H9 (cell line): Measurements from ENCODE around the gene HES1. TPM values are rescaled to one million over a fixed set of nuclear protein-coding genes. Genes with fewer than 3 reads are reported as not detected.
A peak's percentile ranks its signal among the peaks of the same experiment; 100 is the strongest.

Source experiments
- DNase-seq: peaks from one replicate; pipeline ENCODE4 v3.0.0-alpha.2; 2017
- H2AFZ ChIP-seq: one replicate; pipeline ENCODE4 v1.6.1; 2013; ENCODE audit warnings: mild to moderate bottlenecking, low read length, control low read depth, moderate library complexity
- H2AK5ac ChIP-seq: 2 replicates; pipeline ENCODE4 v1.6.1; 2013; ENCODE audit warnings: low read length, control low read depth, mixed read lengths; ENCODE audit not compliant: insufficient read length
- H2BK120ac ChIP-seq: one replicate; pipeline ENCODE4 v1.6.1; 2013; ENCODE audit warnings: low read depth, mild to moderate bottlenecking, low read length, control low read depth, inconsistent platforms; ENCODE audit not compliant: poor library complexity, severe bottlenecking
- H2BK12ac ChIP-seq: 2 replicates; pipeline ENCODE4 v1.6.1; 2013; ENCODE audit warnings: low read length, control low read depth, mixed read lengths, low read depth; ENCODE audit not compliant: insufficient read length
- H2BK15ac ChIP-seq: 2 replicates; pipeline ENCODE4 v1.6.1; 2013; ENCODE audit warnings: low read depth, low read length, control low read depth
- H2BK20ac ChIP-seq: one replicate; pipeline ENCODE4 v1.6.1; 2013; ENCODE audit warnings: low read depth, mild to moderate bottlenecking, low read length, control low read depth, inconsistent platforms; ENCODE audit not compliant: poor library complexity, severe bottlenecking
- H2BK5ac ChIP-seq: 2 replicates; pipeline ENCODE4 v1.6.1; 2013; ENCODE audit warnings: low read length, control low read depth, mixed read lengths; ENCODE audit not compliant: insufficient read length
- H3K14ac ChIP-seq: 2 replicates; pipeline ENCODE4 v1.6.1; 2013; ENCODE audit warnings: low read length, control low read depth; ENCODE audit not compliant: insufficient read depth
- H3K18ac ChIP-seq: 2 replicates; pipeline ENCODE4 v1.6.1; 2013; ENCODE audit warnings: low read depth, mild to moderate bottlenecking, mixed read lengths, low read length, control low read depth; ENCODE audit not compliant: insufficient read length
- H3K23ac ChIP-seq: 2 replicates; pipeline ENCODE4 v1.6.1; 2013; ENCODE audit warnings: low read length, control low read depth, mixed read lengths, low read depth; ENCODE audit not compliant: insufficient read length
- H3K23me2 ChIP-seq: 2 replicates; pipeline ENCODE4 v1.6.1; 2013; ENCODE audit warnings: low read depth, mild to moderate bottlenecking, mixed read lengths, low read length, control low read depth; ENCODE audit not compliant: insufficient read length, poor library complexity, severe bottlenecking
- H3K27ac ChIP-seq: 2 replicates; pipeline ENCODE4 v1.5.1; 2013; ENCODE audit warnings: low read length, control low read depth, mixed read lengths, low read depth; ENCODE audit not compliant: insufficient read length
- H3K27me3 ChIP-seq: 2 replicates; pipeline ENCODE4 v1.6.1; 2013; ENCODE audit warnings: low read length, control low read depth, inconsistent platforms; ENCODE audit not compliant: insufficient read depth
- H3K4ac ChIP-seq: 2 replicates; pipeline ENCODE4 v1.6.1; 2013; ENCODE audit warnings: low read depth, mild to moderate bottlenecking, control low read depth, inconsistent platforms, low read length, moderate library complexity
- H3K4me1 ChIP-seq: 2 replicates; pipeline ENCODE4 v1.6.1; 2013; ENCODE audit warnings: low read length, control low read depth, inconsistent platforms; ENCODE audit not compliant: insufficient read depth
- H3K4me2 ChIP-seq: 2 replicates; pipeline ENCODE4 v1.6.1; 2013; ENCODE audit warnings: low read length, control low read depth, mixed read lengths; ENCODE audit not compliant: insufficient read length, insufficient read depth
- H3K56ac ChIP-seq: 2 replicates; pipeline ENCODE4 v1.6.1; 2013; ENCODE audit warnings: low read depth, mild to moderate bottlenecking, mixed read lengths, low read length, control low read depth; ENCODE audit not compliant: insufficient read length
- H3K79me1 ChIP-seq: 2 replicates; pipeline ENCODE4 v1.6.1; 2013; ENCODE audit warnings: low read depth, mild to moderate bottlenecking, moderate library complexity, low read length, control low read depth, inconsistent platforms; ENCODE audit not compliant: insufficient read depth, poor library complexity, severe bottlenecking
- H3K79me2 ChIP-seq: 2 replicates; pipeline ENCODE4 v1.6.1; 2013; ENCODE audit warnings: low read length, control low read depth, inconsistent platforms; ENCODE audit not compliant: insufficient read depth
- H3K9ac ChIP-seq: 2 replicates; pipeline ENCODE4 v1.6.1; 2013; ENCODE audit warnings: low read length, control low read depth, mixed read lengths; ENCODE audit not compliant: insufficient read length; ENCODE audit errors: extremely low read depth
- H3K9me3 ChIP-seq: one replicate; pipeline ENCODE4 v1.6.1; 2013; ENCODE audit warnings: low read depth, low read length, inconsistent platforms; ENCODE audit not compliant: control insufficient read depth
- H3T11ph ChIP-seq: one replicate; pipeline ENCODE4 v1.6.1; 2013; ENCODE audit warnings: mild to moderate bottlenecking, low read length, control low read depth, inconsistent platforms
- H4K20me1 ChIP-seq: one replicate; pipeline ENCODE4 v1.6.1; 2013; ENCODE audit not compliant: control insufficient read depth, insufficient read length, insufficient read depth
- H4K5ac ChIP-seq: 2 replicates; pipeline ENCODE4 v1.6.1; 2013; ENCODE audit warnings: low read depth, mild to moderate bottlenecking, mixed read lengths, low read length, control low read depth; ENCODE audit not compliant: insufficient read length
- H4K8ac ChIP-seq: replicated peaks from 2 replicates; pipeline ENCODE4 v1.6.1; 2013; ENCODE audit warnings: low read length, control low read depth, mixed read lengths, low read depth; ENCODE audit not compliant: insufficient read length
- H4K91ac ChIP-seq: 2 replicates; pipeline ENCODE4 v1.6.1; 2013; ENCODE audit warnings: low read depth, mild to moderate bottlenecking, moderate library complexity, mixed read lengths, low read length, control low read depth; ENCODE audit not compliant: insufficient read length
- H3K27ac Mint-ChIP-seq, 3 experiments: 2 replicates in 2 of 3; 3 replicates in 1 of 3; pipeline ENCODE4 v1.8.0; 2020 to 2021; ENCODE audit warnings: mixed read lengths in 3 of 3, mild to moderate bottlenecking in 1 of 3, moderate library complexity in 1 of 3
- H3K27me3 Mint-ChIP-seq: 2 replicates; pipeline ENCODE4 v1.8.0; 2021; ENCODE audit warnings: low read depth, mild to moderate bottlenecking, moderate library complexity, mixed read lengths
- H3K36me3 Mint-ChIP-seq, 3 experiments: 2 replicates in 2 of 3; 3 replicates in 1 of 3; pipeline ENCODE4 v1.8.0; 2020 to 2021; ENCODE audit warnings: low read depth in 3 of 3, mixed read lengths in 3 of 3; ENCODE audit not compliant: insufficient read depth in 1 of 3
- H3K4me1 Mint-ChIP-seq, 2 experiments: 2 replicates each; pipeline ENCODE4 v1.8.0; 2020; ENCODE audit warnings: mixed read lengths in 2 of 2
- H3K4me3 Mint-ChIP-seq, 2 experiments: 2 replicates in 1 of 2; 3 replicates in 1 of 2; pipeline ENCODE4 v1.8.0; 2020 to 2021; ENCODE audit warnings: mild to moderate bottlenecking in 2 of 2, mixed read lengths in 2 of 2, moderate library complexity in 1 of 2
- H3K9me3 Mint-ChIP-seq, 2 experiments: 2 replicates in 1 of 2; 3 replicates in 1 of 2; pipeline ENCODE4 v1.8.0; 2020; ENCODE audit warnings: mild to moderate bottlenecking in 2 of 2, mixed read lengths in 2 of 2, moderate library complexity in 1 of 2
- CTCF ChIP-seq: fragments of 200-600 bp; sonication (generic); conservative IDR thresholded peaks from 3 replicates; pipeline ENCODE4 v1.8.0; 2021; ENCODE audit warnings: antibody characterized with exemption, mild to moderate bottlenecking
- WGBS: extraction: QIAGEN DNeasy Blood & Tissue Kit; methylation state at CpG from one replicate; pipeline ENCODE4 v1.1.7; 2013; ENCODE audit warnings: missing lambda C conversion rate, low lambda C conversion rate, mixed read lengths; ENCODE audit not compliant: insufficient read length; ENCODE audit errors: extremely low coverage; 5-methylcytosine and 5-hydroxymethylcytosine counted together
- total RNA-seq: library from RNA; stranded (reverse); gene quantifications from 2 replicates; pipeline ENCODE4 v1.2.1, GENCODE V29; 2021

The HES1 gene
- total RNA-seq, 1 experiment from 2014 or later, result 23.2 TPM

GRCh38 chr3:194158942-194159439, 23.0 kb downstream of the HES1 start:
- no peaks in the 10 kb centered on the region for H3K79me1 ChIP-seq
- H3K9ac ChIP-seq, result no peak overlapping the region
- Mint-ChIP-seq H3K4me1 (peaks cover 29% of the 10 kb centered on the region in 2 experiments), H3K9me3 (peaks cover 10 to 11% of the 10 kb centered on the region in 2 experiments), H3K27ac (0 out of 7 replicates have a peak overlapping the region, but pooled peaks of 1 of the 3 experiments have one; percentile 13), H3K4me3 (no peak overlapping the region), H3K36me3 (peaks cover 2 to 8% (median 3%) of the 10 kb centered on the region in 3 experiments; a peak in 3 of 7 replicates), H3K27me3 (peaks cover 14% of the 10 kb centered on the region)
- no peak overlapping the region for H3K4me2 ChIP-seq
- no peak overlapping the region for H2BK15ac ChIP-seq
- H3K23ac ChIP-seq, result no peak overlapping the region
- no peak overlapping the region for H2AK5ac ChIP-seq
- H3K4ac ChIP-seq, result no peak overlapping the region
- no peak overlapping the region for H3K18ac ChIP-seq
- no peaks in the 10 kb centered on the region for H3K27me3 ChIP-seq
- no peaks in the 10 kb centered on the region for H4K20me1 ChIP-seq
- WGBS, result no CpG with 5 or more reads among the region's 3 CpGs
- no peak overlapping the region for H2BK5ac ChIP-seq
- H2BK20ac ChIP-seq, result no peak overlapping the region
- H3K56ac ChIP-seq, result no peak overlapping the region
- TF ChIP-seq CTCF, result no peak
- no peak overlapping the region for H4K5ac ChIP-seq
- H3K4me1 ChIP-seq, result no peaks in the 10 kb centered on the region; the same call in 1 of the 2 replicates
- no peak overlapping the region for H4K8ac ChIP-seq
- no peak overlapping the region for H3K27ac ChIP-seq
- H3K79me2 ChIP-seq, result no peaks in the 10 kb centered on the region
- H3K9me3 ChIP-seq, result no peaks in the 10 kb centered on the region
- H3K14ac ChIP-seq, result no peak overlapping the region
- no peak overlapping the region for H2BK120ac ChIP-seq
- H3T11ph ChIP-seq, result no peak overlapping the region
- H3K23me2 ChIP-seq, result no peaks in the 10 kb centered on the region
- H4K91ac ChIP-seq, result no peak overlapping the region
- no peak overlapping the region for H2AFZ ChIP-seq
- H2BK12ac ChIP-seq, result no peak overlapping the region
- no peak for DNase-seq
